ENCODE data around the gene MAP2K3. TPM values are rescaled to one million over a fixed set of nuclear protein-coding genes. Genes with fewer than 3 reads are reported as not detected.

MAP2K3 gene
- total RNA-seq, 4 donors from 2014 or later: 15.5 to 23.4 (median 21.3) TPM

- intact Hi-C loops (cut with DNase I): no loop called here
- Histone ChIP-seq H3K36me3 (no peaks in the 10 kb centered on the region), H3K4me3 (replicated peaks in 1 of 3) (no peak overlapping the region), H3K27ac (no peak overlapping the region), H3K9me3 (no peaks in the 10 kb centered on the region), H3K27me3 (no peaks in the 10 kb centered on the region), H3K4me1 (peaks cover 0 to 15% of the 10 kb centered on the region in 2 donors)
- TF ChIP-seq, protein P1, sequence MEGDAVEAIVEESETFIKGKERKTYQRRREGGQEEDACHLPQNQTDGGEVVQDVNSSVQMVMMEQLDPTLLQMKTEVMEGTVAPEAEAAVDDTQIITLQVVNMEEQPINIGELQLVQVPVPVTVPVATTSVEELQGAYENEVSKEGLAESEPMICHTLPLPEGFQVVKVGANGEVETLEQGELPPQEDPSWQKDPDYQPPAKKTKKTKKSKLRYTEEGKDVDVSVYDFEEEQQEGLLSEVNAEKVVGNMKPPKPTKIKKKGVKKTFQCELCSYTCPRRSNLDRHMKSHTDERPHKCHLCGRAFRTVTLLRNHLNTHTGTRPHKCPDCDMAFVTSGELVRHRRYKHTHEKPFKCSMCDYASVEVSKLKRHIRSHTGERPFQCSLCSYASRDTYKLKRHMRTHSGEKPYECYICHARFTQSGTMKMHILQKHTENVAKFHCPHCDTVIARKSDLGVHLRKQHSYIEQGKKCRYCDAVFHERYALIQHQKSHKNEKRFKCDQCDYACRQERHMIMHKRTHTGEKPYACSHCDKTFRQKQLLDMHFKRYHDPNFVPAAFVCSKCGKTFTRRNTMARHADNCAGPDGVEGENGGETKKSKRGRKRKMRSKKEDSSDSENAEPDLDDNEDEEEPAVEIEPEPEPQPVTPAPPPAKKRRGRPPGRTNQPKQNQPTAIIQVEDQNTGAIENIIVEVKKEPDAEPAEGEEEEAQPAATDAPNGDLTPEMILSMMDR (IDR thresholded peaks at IDR 0.05): no peak
- no peak for TF ChIP-seq POLR2A (IDR thresholded peaks at IDR 0.05)
- DNase-seq: no peak
- WGBS, 2 donors: 74 to 78% methylated on average over 6 of the region's 6 CpGs
Measured at GRCh38 chr17:21263376-21263775, 21.1 kb upstream of the MAP2K3 start.

DNA sequence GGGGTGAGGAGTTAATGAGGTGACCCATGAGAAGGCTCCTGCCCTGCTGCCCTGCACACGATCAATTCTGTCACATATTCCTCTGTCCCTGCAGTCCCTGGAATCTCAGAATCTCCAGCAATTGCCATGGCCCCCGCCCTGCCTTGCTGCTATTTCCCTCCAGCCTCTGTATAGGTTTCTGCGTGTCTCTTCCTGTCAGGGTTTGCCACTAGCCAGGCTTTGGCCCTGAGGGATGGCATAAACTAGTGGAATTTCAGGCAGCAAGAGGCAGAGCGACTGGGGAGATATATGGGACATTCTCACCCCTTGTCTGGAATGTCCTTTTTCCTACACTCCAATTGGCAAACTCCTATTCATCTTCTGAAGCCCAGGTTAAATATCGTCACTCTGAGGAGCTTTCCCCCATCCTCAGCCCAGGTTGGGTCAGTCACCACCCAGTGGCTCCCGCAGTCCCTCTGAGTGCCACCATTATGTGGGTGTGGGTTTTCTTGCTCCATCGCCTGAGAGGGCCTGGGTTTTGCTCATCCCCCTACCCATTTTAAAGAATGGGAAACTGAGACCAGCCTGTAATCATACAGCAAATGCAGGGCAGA is 15.8 kb upstream of the MAP2K3 start:
- Histone ChIP-seq H3K9me3 (no peaks in the 10 kb centered on the region), H3K36me3 (no peaks in the 10 kb centered on the region), H3K4me1 (no peaks in the 10 kb centered on the region), H3K27me3 (no peaks in the 10 kb centered on the region), H3K27ac (no peak overlapping the region), H3K4me3 (replicated peaks in 1 of 3) (no peak overlapping the region)
- 88 to 95% methylated on average over 7 of the region's 7 CpGs for WGBS, 2 donors
- TF ChIP-seq, protein P1 (IDR thresholded peaks at IDR 0.05): no peak
- no peak for TF ChIP-seq POLR2A (IDR thresholded peaks at IDR 0.05)
- intact Hi-C loops (cut with DNase I): no loop called here
- no peak for DNase-seq

- no peak overlapping the region for H3K4me3 ChIP-seq (replicated peaks in 1 of 3)
- 73% methylated on average over 8 of the region's 8 CpGs for WGBS, 2 donors
- H3K9me3 ChIP-seq: no peaks in the 10 kb centered on the region
- no peak overlapping the region for H3K27ac ChIP-seq
- TF ChIP-seq POLR2A (IDR thresholded peaks at IDR 0.05): no peak
- TF ChIP-seq, protein P1 (IDR thresholded peaks at IDR 0.05): no peak
- peaks cover under 1 to 1% of the 10 kb centered on the region in 2 donors for H3K4me1 ChIP-seq
- DNase-seq: no peak
- no peaks in the 10 kb centered on the region for H3K36me3 ChIP-seq
- H3K27me3 ChIP-seq: no peaks in the 10 kb centered on the region
- intact Hi-C loops (cut with DNase I): no loop called here
Measured at GRCh38 chr17:21269394-21269793, 15.1 kb upstream of the MAP2K3 start.

DNA sequence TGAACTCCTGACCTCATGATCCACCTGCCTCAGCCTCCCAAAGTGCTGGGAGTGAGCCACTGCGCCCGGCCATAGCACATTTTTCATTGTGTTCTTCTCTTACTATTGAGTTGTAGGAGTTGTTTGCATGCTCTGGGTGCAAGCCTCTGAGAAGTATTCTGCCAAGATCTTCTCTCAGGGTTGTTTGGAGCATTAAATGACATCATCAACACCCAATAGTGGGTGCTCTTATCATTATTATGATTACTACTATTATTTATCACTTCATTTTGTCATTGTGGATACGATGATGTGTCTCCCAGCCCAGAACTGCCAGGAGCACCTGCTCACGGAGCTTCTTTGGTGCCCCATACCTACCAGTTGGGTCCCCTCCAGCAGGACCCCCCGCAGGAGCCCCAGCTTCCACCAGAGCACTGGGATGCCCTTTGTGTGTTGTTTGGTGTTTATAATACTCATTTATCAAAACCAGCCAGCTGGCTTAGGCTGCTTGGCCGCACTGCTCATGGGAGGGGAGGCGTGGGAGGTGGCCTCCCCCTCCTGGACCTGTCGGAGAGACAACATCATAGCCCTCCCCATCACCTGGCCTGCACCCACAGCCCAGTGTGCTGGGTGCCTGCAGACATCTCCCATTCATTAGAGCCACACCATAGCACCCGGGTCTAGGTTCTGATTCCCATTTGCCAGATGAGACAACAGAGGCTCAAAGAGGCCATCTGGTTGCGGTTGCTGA is 12.9 kb upstream of the MAP2K3 start:
- intact Hi-C loops (cut with DNase I): no loop called here
- DNase-seq: no peak
- TF ChIP-seq, protein P1 (IDR thresholded peaks at IDR 0.05): no peak
- no peak for TF ChIP-seq POLR2A (IDR thresholded peaks at IDR 0.05)
- Histone ChIP-seq H3K36me3 (no peaks in the 10 kb centered on the region), H3K4me1 (peaks cover 9 to 17% of the 10 kb centered on the region in 2 donors), H3K4me3 (replicated peaks in 1 of 3) (no peak overlapping the region), H3K27me3 (no peaks in the 10 kb centered on the region), H3K27ac (no peak overlapping the region), H3K9me3 (no peaks in the 10 kb centered on the region)
- WGBS, 2 donors: 92 to 93% methylated on average over 9 to 10 of the region's 10 CpGs

- no peaks in the 10 kb centered on the region for H3K9me3 ChIP-seq
- intact Hi-C loops (cut with DNase I): no loop called here
- TF ChIP-seq, protein P1 (IDR thresholded peaks at IDR 0.05): no peak
- TF ChIP-seq POLR2A (IDR thresholded peaks at IDR 0.05): no peak
- H3K27me3 ChIP-seq: no peaks in the 10 kb centered on the region
- H3K36me3 ChIP-seq: no peaks in the 10 kb centered on the region
- H3K27ac ChIP-seq: no peak overlapping the region
- DNase-seq: no peak
- peaks cover 9 to 17% of the 10 kb centered on the region in 2 donors for H3K4me1 ChIP-seq
- 85 to 96% methylated on average over 3 of the region's 3 CpGs for WGBS, 2 donors
- no peak overlapping the region for H3K4me3 ChIP-seq (replicated peaks in 1 of 3)
Measured at GRCh38 chr17:21272250-21272649, 12.3 kb upstream of the MAP2K3 start.
